OCI-LY7 (cell line): Measurements from ENCODE around the gene TLR6. TPM values are rescaled to one million over a fixed set of nuclear protein-coding genes. Genes with fewer than 3 reads are reported as not detected.
A peak's percentile ranks its signal among the peaks of the same experiment; 100 is the strongest.

Experiments
- BruUV-seq: library from RNA; stranded (reverse); fragments of 400-500 nt; replicated peaks from 2 replicates; lab custom pipeline; 2021; lab: Mats Ljungman, UMichigan
- CTCF ChIA-PET: fragments of 300-600 bp; sonication (Branson Sonifier 250); formaldehyde crosslinking; loops from one replicate; lab custom pipeline; 2022; ENCODE audit warnings: antibody characterized with exemption; ENCODE audit not compliant: unreplicated experiment; lab: Charles Lee
- POLR2A ChIA-PET: fragments of 300-600 bp; sonication (Branson Sonifier 250); formaldehyde crosslinking; loops from one replicate; lab custom pipeline; 2022; ENCODE audit warnings: antibody characterized with exemption; lab: Charles Lee
- DNase-seq: peaks from one replicate; pipeline ENCODE4 v3.0.0-alpha.2; 2015; ENCODE audit warnings: low spot score
- H2AFZ ChIP-seq: fragments of 200-600 bp; sonication (generic), shearing (Covaris generic); 2 replicates; pipeline ENCODE4 v1.6.1; 2014; ENCODE audit warnings: mild to moderate bottlenecking, antibody characterized with exemption, low read length, moderate library complexity
- H3K27ac ChIP-seq: fragments of 200-600 bp; sonication (generic); 2 replicates; pipeline ENCODE4 v1.5.1; 2014; ENCODE audit warnings: mixed run types, low read depth, mild to moderate bottlenecking, moderate library complexity, low read length, inconsistent platforms; ENCODE audit not compliant: poor library complexity, severe bottlenecking
- H3K36me3 ChIP-seq: fragments of 200-600 bp; sonication (generic); 2 replicates; pipeline ENCODE4 v1.6.1; 2014; ENCODE audit warnings: mild to moderate bottlenecking, antibody characterized with exemption, low read length, moderate library complexity, mixed read lengths; ENCODE audit not compliant: insufficient read depth
- H3K4me1 ChIP-seq: fragments of 200-600 bp; sonication (generic); 2 replicates; pipeline ENCODE4 v1.5.1; 2014; ENCODE audit warnings: mild to moderate bottlenecking, low read length; ENCODE audit not compliant: insufficient read depth, poor library complexity, severe bottlenecking
- H3K4me2 ChIP-seq: fragments of 200-600 bp; sonication (generic); 2 replicates; pipeline ENCODE4 v1.6.1; 2014; ENCODE audit warnings: mild to moderate bottlenecking, low read length
- H3K4me3 ChIP-seq: fragments of 200-600 bp; sonication (generic); 2 replicates; pipeline ENCODE4 v1.5.1; 2014; ENCODE audit warnings: mild to moderate bottlenecking, low read depth, low read length; ENCODE audit not compliant: poor library complexity, severe bottlenecking
- H3K79me2 ChIP-seq: fragments of 200-600 bp; sonication (generic); 2 replicates; pipeline ENCODE4 v1.6.1; 2016; ENCODE audit warnings: low read depth, mild to moderate bottlenecking, low read length, moderate library complexity, mixed read lengths; ENCODE audit not compliant: insufficient read depth
- H3K9me2 ChIP-seq: fragments of 200-600 bp; sonication (generic); 2 replicates; pipeline ENCODE4 v1.6.1; 2016; ENCODE audit warnings: mild to moderate bottlenecking, low read length, mixed read lengths; ENCODE audit not compliant: insufficient read depth
- H3K9me3 ChIP-seq: fragments of 200-600 bp; sonication (generic); 2 replicates; pipeline ENCODE4 v1.6.1; 2014; ENCODE audit warnings: mild to moderate bottlenecking, mixed run types, low read length, mixed read lengths
- H4K20me1 ChIP-seq: fragments of 200-600 bp; sonication (generic); 2 replicates; pipeline ENCODE4 v1.6.1; 2014; ENCODE audit warnings: mild to moderate bottlenecking, antibody characterized with exemption, low read length, moderate library complexity, mixed read lengths; ENCODE audit not compliant: insufficient read depth
- CTCF ChIP-seq: fragments of 200-600 bp; sonication (generic); conservative IDR thresholded peaks from 2 replicates; pipeline ENCODE4 v1.5.1; 2014; ENCODE audit warnings: mild to moderate bottlenecking, antibody characterized with exemption, low read length, moderate library complexity, mixed read lengths
- EZH2phosphoT487 ChIP-seq: fragments of 200-600 bp; sonication (generic); IDR thresholded peaks from 2 replicates; pipeline ENCODE4 v1.6.1; 2018; ENCODE audit warnings: low read depth, borderline replicate concordance, mild to moderate bottlenecking, mixed run types, antibody characterized with exemption, low read length, moderate library complexity, mixed read lengths
- intact Hi-C: fragments of 100-400 bp; cut with micrococcal nuclease; formaldehyde crosslinking; loops from one replicate; pipeline ENCODE4 v1.10.0; 2022; ENCODE audit not compliant: unreplicated experiment
- total RNA-seq, 2 experiments: library from RNA; depleted of rRNA in 1 of 2; stranded (reverse); fragments of >200 nt in 1 of 2; shearing (Covaris generic) in 1 of 2; gene quantifications; 2 replicates each; pipeline ENCODE4 v1.2.3, GENCODE V29; 2014 to 2022

TLR6 gene
- total RNA-seq, 2 experiments from 2014 or later = 1.5 to 9.2 TPM

GRCh38 chr4:38856046-38856445, 571 bp downstream of the TLR6 start:
- Histone ChIP-seq H4K20me1 (no peaks in the 10 kb centered on the region), H3K27ac (peak overlapping the region; percentile 77), H3K4me3 (peak overlapping the region; percentile 71), H3K9me2 (no peaks in the 10 kb centered on the region), H3K4me1 (peaks cover 49% of the 10 kb centered on the region), H3K79me2 (peaks cover 27% of the 10 kb centered on the region; the same call in 1 of the 2 replicates), H2AFZ (peak overlapping the region; percentile 84), H3K36me3 (no peaks in the 10 kb centered on the region; the same call in 1 of the 2 replicates), H3K9me3 (peaks cover 5% of the 10 kb centered on the region; the same call in 1 of the 2 replicates), H3K4me2 (peak overlapping the region; percentile 96)
- DNase-seq = peak; percentile 69
- intact Hi-C loops = loop anchor here (1.0 to 2.0 kb wide), 4 partner anchors 51 to 175 kb away; partner anchors contain the start of gene TLR10
- TF ChIP-seq CTCF (no peak), EZH2phosphoT487 (no peak)
- BruUV-seq = TSS peak; percentile 85
- ChIA-PET POLR2A (interaction anchor here (0.8 to 3.6 kb wide), 13 partner anchors 33 to 135 kb away, joined by 3 to 32 read pairs (median 4); partner anchors contain the start of genes TLR1 and TLR10), CTCF (interaction anchor here (0.8 to 1.2 kb wide), 2 partner anchors 97 to 99 kb away, joined by 4 to 6 read pairs; no protein-coding TSS in a partner anchor)

GRCh38 chr4:38855466-38855865, 1.2 kb downstream of the TLR6 start:
- Histone ChIP-seq H3K36me3 (no peaks in the 10 kb centered on the region; the same call in 1 of the 2 replicates), H4K20me1 (no peaks in the 10 kb centered on the region), H3K4me1 (peaks cover 44% of the 10 kb centered on the region), H3K4me3 (peak overlapping the region; percentile 71), H3K79me2 (peaks cover 27% of the 10 kb centered on the region; the same call in 1 of the 2 replicates), H3K27ac (peak overlapping the region; percentile 77), H3K9me3 (peaks cover 5% of the 10 kb centered on the region; the same call in 1 of the 2 replicates), H3K4me2 (peak overlapping the region; percentile 96), H2AFZ (peak overlapping the region; percentile 84), H3K9me2 (no peaks in the 10 kb centered on the region)
- intact Hi-C loops = no loop called here
- no TSS peak for BruUV-seq
- POLR2A ChIA-PET = interaction anchor here (0.8 to 3.6 kb wide), 15 partner anchors 10 to 134 kb away, joined by 3 to 32 read pairs (median 4); partner anchors contain the start of genes TLR1 and TLR10
- CTCF ChIA-PET = interaction anchor here (0.8 to 1.2 kb wide), 2 partner anchors 96 to 98 kb away, joined by 4 to 6 read pairs; no protein-coding TSS in a partner anchor
- peak; percentile 37 for DNase-seq
- TF ChIP-seq EZH2phosphoT487 = no peak
- TF ChIP-seq CTCF = no peak

- no peaks in the 10 kb centered on the region for H3K79me2 ChIP-seq
Measured at GRCh38 chr4:38846015-38846414, 10.6 kb downstream of the TLR6 start.

More at GRCh38 chr4:38846015-38846414, 10.6 kb downstream of the TLR6 start:
- Histone ChIP-seq H3K4me3 (no peak overlapping the region), H3K9me3 (peaks cover 5% of the 10 kb centered on the region; the same call in 1 of the 2 replicates), H3K4me2 (no peak overlapping the region), H3K9me2 (no peaks in the 10 kb centered on the region), H3K27ac (no peak overlapping the region), H3K36me3 (no peaks in the 10 kb centered on the region; the same call in none of the 2 replicates), H3K4me1 (no peaks in the 10 kb centered on the region), H4K20me1 (no peaks in the 10 kb centered on the region), H2AFZ (no peak overlapping the region)
- no TSS peak for BruUV-seq
- TF ChIP-seq EZH2phosphoT487 (no peak), CTCF (no peak)
- ChIA-PET POLR2A (interaction anchor here (0.7 to 1.1 kb wide), 4 partner anchors 9 to 27 kb away, joined by 3 read pairs; no protein-coding TSS in a partner anchor), CTCF (no interaction called here)
- DNase-seq = no peak
- intact Hi-C loops = no loop called here
